Measurements from ENCODE around the gene ATG4C. TPM values are rescaled to one million over a fixed set of nuclear protein-coding genes. Genes with fewer than 3 reads are reported as not detected.

ATG4C gene
- total and polyA plus RNA-seq, 2 of the 13 experiments (the other 11 are each of a cell fraction or from before 2014, with no cell fraction given): 4.0 to 11.2 TPM

GRCh38 chr1:62783736-62784508 lies at the start of gene ATG4C (continued):
- TF ChIP-seq DPF2 (CRISPR knock-in tag; IDR thresholded peaks at IDR 0.05; ENCODE audit: borderline replicate concordance, low read depth): no peak
- TF ChIP-seq NR2F6 (IDR thresholded peaks at IDR 0.05): no peak
- TF ChIP-seq NR2F6 (CRISPR knock-in tag; IDR thresholded peaks at IDR 0.05): 0 out of 2 replicates have a peak, but pooled peaks have one; percentile 3
- TF ChIP-seq ZSCAN20 (CRISPR knock-in tag; IDR thresholded peaks at IDR 0.05; ENCODE audit: borderline replicate concordance): 0 out of 2 replicates have a peak, but pooled peaks have one; percentile 17
- no peak for TF ChIP-seq IKZF1 (IDR thresholded peaks at IDR 0.05)
- no peak for TF ChIP-seq ARID2 (CRISPR knock-in tag; IDR thresholded peaks at IDR 0.05; ENCODE audit: borderline replicate concordance)
- TF ChIP-seq HOXA7 (CRISPR knock-in tag; IDR thresholded peaks at IDR 0.05): no peak
- no peak for TF ChIP-seq ZNF512 (CRISPR knock-in tag; IDR thresholded peaks at IDR 0.05)
- no peak for TF ChIP-seq BRCA1 (CRISPR knock-in tag; IDR thresholded peaks at IDR 0.05)
- TF ChIP-seq GABPA (IDR thresholded peaks at IDR 0.05; ENCODE audit: low read depth, low read length): peak; percentile 47
- peak; percentile 91 for TF ChIP-seq GABPA (CRISPR knock-in tag; IDR thresholded peaks at IDR 0.05; ENCODE audit: low read depth)
- TF ChIP-seq RARA (CRISPR knock-in tag; IDR thresholded peaks at IDR 0.05): peak; percentile 24; the same call in 1 of the 2 replicates
- TF ChIP-seq ZNF773 (CRISPR knock-in tag; IDR thresholded peaks at IDR 0.05; ENCODE audit: borderline replicate concordance): no peak
- TF ChIP-seq THAP11 (CRISPR knock-in tag; IDR thresholded peaks at IDR 0.05): peak; percentile 97
- TF ChIP-seq ZBED4 (CRISPR knock-in tag; IDR thresholded peaks at IDR 0.05; ENCODE audit: borderline replicate concordance): peak; percentile 48; the same call in 1 of the 2 replicates
- TF ChIP-seq MXD1 (CRISPR knock-in tag; IDR thresholded peaks at IDR 0.05): 0 out of 2 replicates have a peak, but pooled peaks have one; percentile 24
- TF ChIP-seq ERF (CRISPR knock-in tag; IDR thresholded peaks at IDR 0.05): peak; percentile 61
- 0 out of 2 replicates have a peak, but pooled peaks have one; percentile 88 for TF ChIP-seq ZNF225 (CRISPR knock-in tag; IDR thresholded peaks at IDR 0.05)
- TF ChIP-seq ZBTB8A (CRISPR knock-in tag; IDR thresholded peaks at IDR 0.05; ENCODE audit: borderline replicate concordance, low read depth): no peak
- 0 out of 2 replicates have a peak, but pooled peaks have one; percentile 7 for TF ChIP-seq ZNF770 (CRISPR knock-in tag; IDR thresholded peaks at IDR 0.05)
- 0 out of 2 replicates have a peak, but pooled peaks have one; percentile 60 for TF ChIP-seq ZNF136 (CRISPR knock-in tag; IDR thresholded peaks at IDR 0.05; ENCODE audit: low read depth)
- TF ChIP-seq ETV6 (CRISPR knock-in tag; conservative IDR thresholded peaks at IDR 0.05): 0 out of 2 replicates have a peak, but pooled peaks have one; percentile 19
- no peak for TF ChIP-seq RAD51 (IDR thresholded peaks at IDR 0.05; ENCODE audit: borderline replicate concordance)
